Thymus (tissue), 11 donors: ENCODE results near the gene VPS9D1. TPM values are rescaled to one million over a fixed set of nuclear protein-coding genes. Genes with fewer than 3 reads are reported as not detected.
"Not testable (repeated sequence)": the region's sequence is repeated elsewhere in the genome, so short reads cannot be mapped to it uniquely, and the experiment has no call there.

Source experiments
- DNase-seq, 9 donors: peaks; one replicate each; pipeline ENCODE4 v3.0.0-alpha.2; 2013; ENCODE audit warnings: low spot score in 9 of 9, low read depth in 6 of 9, missing footprints in 1 of 9
- H3K27ac ChIP-seq, 2 donors: one replicate each; pipeline ENCODE4 v1.5.1; 2013; ENCODE audit warnings: control low read depth in 1 of 2, low read depth in 1 of 2, low read length in 1 of 2, mild to moderate bottlenecking in 1 of 2, moderate library complexity in 1 of 2
- H3K27me3 ChIP-seq, 2 donors: one replicate each; pipeline ENCODE4 v1.5.1; 2013; ENCODE audit warnings: low read length in 1 of 2; ENCODE audit not compliant: control insufficient read depth in 2 of 2, insufficient read depth in 1 of 2
- H3K36me3 ChIP-seq, 2 donors: one replicate each; pipeline ENCODE4 v1.5.1; 2013; ENCODE audit warnings: low read length in 1 of 2, mild to moderate bottlenecking in 1 of 2, moderate library complexity in 1 of 2; ENCODE audit not compliant: control insufficient read depth in 2 of 2, insufficient read depth in 2 of 2
- H3K4me1 ChIP-seq, 2 donors: one replicate each; pipeline ENCODE4 v1.5.1; 2013; ENCODE audit warnings: low read length in 2 of 2; ENCODE audit not compliant: control insufficient read depth in 2 of 2, insufficient read depth in 2 of 2
- H3K4me3 ChIP-seq, 2 donors: one replicate each; pipeline ENCODE4 v1.5.1; 2013; ENCODE audit warnings: low read length in 2 of 2, control low read depth in 1 of 2, mild to moderate bottlenecking in 1 of 2
- H3K9me3 ChIP-seq, 2 donors: one replicate each; pipeline ENCODE4 v1.5.1; 2013; ENCODE audit warnings: low read length in 1 of 2, mild to moderate bottlenecking in 1 of 2; ENCODE audit not compliant: control insufficient read depth in 2 of 2, insufficient read depth in 1 of 2
- WGBS: extraction: QIAGEN DNeasy Blood & Tissue Kit; methylation state at CpG from one replicate; pipeline ENCODE4 v1.1.7; 2013; 5-methylcytosine and 5-hydroxymethylcytosine counted together
- polyA plus RNA-seq: library from polyadenylated mRNA; stranded (reverse); fragments of 200-250 nt; gene quantifications from one replicate; pipeline ENCODE4 v1.2.3, GENCODE V29; 2013
- total RNA-seq: library from RNA; stranded (reverse); fragments of 120-200 nt; gene quantifications from one replicate; pipeline ENCODE4 v1.2.4, GENCODE V29; 2013
- donor health status: healthy.

The VPS9D1 gene
- total and polyA plus RNA-seq, 2 donors, result 2.1 to 25.1 TPM

- Histone ChIP-seq H3K27me3 (no peaks in the 10 kb centered on the region), H3K27ac (no peak overlapping the region), H3K4me3 (no peak overlapping the region), H3K9me3 (no peaks in the 10 kb centered on the region), H3K4me1 (peaks cover 7 to 10% of the 10 kb centered on the region in 2 donors), H3K36me3 (peaks cover 51 to 72% of the 10 kb centered on the region in 2 donors)
- 98% methylated on average over 11 of the region's 11 CpGs for WGBS
- DNase-seq, result no peak
These were observed 27.4 kb downstream of the VPS9D1 start for GRCh38 chr16:89693289-89693731.

- Histone ChIP-seq H3K9me3 (no peaks in the 10 kb centered on the region), H3K4me1 (peaks cover 15 to 18% of the 10 kb centered on the region in 2 donors), H3K4me3 (no peak overlapping the region), H3K27me3 (no peaks in the 10 kb centered on the region), H3K27ac (no peak overlapping the region), H3K36me3 (peaks cover 47 to 60% of the 10 kb centered on the region in 2 donors)
- no peak for DNase-seq
- 98% methylated on average over 13 of the region's 13 CpGs for WGBS
These were observed 28.6 kb downstream of the VPS9D1 start for GRCh38 chr16:89691986-89692569.

GRCh38 chr16:89691231-89691985, 29.3 kb downstream of the VPS9D1 start:
- Histone ChIP-seq H3K4me3 (no peak overlapping the region), H3K4me1 (peaks cover 12 to 14% of the 10 kb centered on the region in 2 donors), H3K9me3 (no peaks in the 10 kb centered on the region), H3K36me3 (peaks cover 46 to 58% of the 10 kb centered on the region in 2 donors), H3K27me3 (no peaks in the 10 kb centered on the region), H3K27ac (no peak overlapping the region)
- 98% methylated on average over 21 of the region's 21 CpGs for WGBS
- no peak for DNase-seq

GRCh38 chr16:89690392-89690901, 30.3 kb downstream of the VPS9D1 start:
- Histone ChIP-seq H3K36me3 (peaks cover 45 to 49% of the 10 kb centered on the region in 2 donors), H3K27ac (no peak overlapping the region), H3K27me3 (no peaks in the 10 kb centered on the region), H3K4me1 (peaks cover 11 to 17% of the 10 kb centered on the region in 2 donors), H3K4me3 (no peak overlapping the region), H3K9me3 (peaks cover 0 to 6% of the 10 kb centered on the region in 2 donors)
- no peak for DNase-seq
- 95% methylated on average over 16 of the region's 16 CpGs for WGBS

GRCh38 chr16:89689621-89690020, 31.1 kb downstream of the VPS9D1 start:
- Histone ChIP-seq H3K9me3 (peaks cover 0 to 13% of the 10 kb centered on the region in 2 donors), H3K36me3 (peaks cover 42 to 46% of the 10 kb centered on the region in 2 donors), H3K4me1 (peaks cover 11 to 17% of the 10 kb centered on the region in 2 donors)
- not testable (repeated sequence) for H3K4me3 ChIP-seq, DNase-seq, H3K27me3 ChIP-seq, H3K27ac ChIP-seq
- WGBS, result 98% methylated on average over 4 of the region's 4 CpGs

GRCh38 chr16:89689142-89689541, 31.6 kb downstream of the VPS9D1 start:
- Histone ChIP-seq H3K27me3 (no peaks in the 10 kb centered on the region), H3K27ac (no peak overlapping the region), H3K4me3 (no peak overlapping the region), H3K4me1 (peaks cover 11 to 17% of the 10 kb centered on the region in 2 donors), H3K9me3 (peaks cover 0 to 15% of the 10 kb centered on the region in 2 donors), H3K36me3 (peaks cover 39 to 41% of the 10 kb centered on the region in 2 donors)
- no peak for DNase-seq
- 97% methylated on average over 13 of the region's 13 CpGs for WGBS

- Histone ChIP-seq H3K27ac (no peak overlapping the region), H3K4me1 (peaks cover 11 to 17% of the 10 kb centered on the region in 2 donors), H3K27me3 (no peaks in the 10 kb centered on the region), H3K9me3 (peaks cover 0 to 15% of the 10 kb centered on the region in 2 donors), H3K36me3 (peaks cover 31 to 34% of the 10 kb centered on the region in 2 donors), H3K4me3 (no peak overlapping the region)
- 96% methylated on average over 5 of the region's 5 CpGs for WGBS
- DNase-seq, result no peak
These were observed 32.3 kb downstream of the VPS9D1 start for GRCh38 chr16:89688395-89688794.

GRCh38 chr16:89687092-89687940, 33.4 kb downstream of the VPS9D1 start:
- 25% methylated on average over 42 of the region's 42 CpGs for WGBS
- H3K4me3 ChIP-seq, result peak overlapping the region; percentile 78 to 92
- H3K27ac ChIP-seq, result peak overlapping the region; percentile 78 to 97
- peaks cover 24 to 25% of the 10 kb centered on the region in 2 donors for H3K36me3 ChIP-seq
- H3K27me3 ChIP-seq, result no peaks in the 10 kb centered on the region
- no peak for DNase-seq
- H3K9me3 ChIP-seq, result peaks cover 0 to 15% of the 10 kb centered on the region in 2 donors
- peaks cover 11 to 17% of the 10 kb centered on the region in 2 donors for H3K4me1 ChIP-seq
